ENCODE measurements around the gene MARK2. TPM values are rescaled to one million over a fixed set of nuclear protein-coding genes. Genes with fewer than 3 reads are reported as not detected.

Gene MARK2
- total RNA-seq, 4 donors from 2014 or later, result 66.3 to 78.7 (median 71.8) TPM

DNA sequence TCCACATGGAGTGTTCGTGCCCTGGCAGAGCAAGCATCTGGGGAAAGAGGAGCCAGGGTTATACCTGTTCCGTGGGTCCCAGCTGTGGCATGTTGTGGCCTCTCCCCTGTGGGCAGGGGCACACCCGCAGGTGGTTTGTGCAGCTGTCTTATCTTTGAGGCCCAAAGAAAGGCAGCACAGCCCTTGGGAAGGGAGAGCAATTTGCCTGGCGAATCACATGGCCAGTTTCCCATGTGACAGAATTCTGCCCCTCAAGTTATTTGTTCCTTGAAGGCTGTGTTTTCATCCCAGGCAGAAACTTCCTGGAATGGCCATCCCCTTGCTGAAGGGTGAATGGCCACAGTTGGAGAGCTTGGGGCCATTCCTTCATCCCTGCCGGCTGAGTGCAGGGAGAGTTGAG lies 119.1 kb downstream of the MARK2 start:
- WGBS, result 56% methylated on average over 2 of the region's 5 CpGs
- Histone ChIP-seq H3K4me3 (no peak overlapping the region), H3K27ac (no peak overlapping the region), H3K36me3 (peaks cover 28% of the 10 kb centered on the region), H3K27me3 (no peaks in the 10 kb centered on the region), H3K9me3 (no peaks in the 10 kb centered on the region), H3K4me1 (peaks cover 37% of the 10 kb centered on the region)
- no peak for DNase-seq (ENCODE audit: low spot score in 2 of 2)
- TF ChIP-seq EP300 (IDR thresholded peaks at IDR 0.05) (no peak), POLR2A (IDR thresholded peaks at IDR 0.05) (no peak), POLR2AphosphoS5 (IDR thresholded peaks at IDR 0.05) (no peak)
- TF ChIP-seq, protein P1, sequence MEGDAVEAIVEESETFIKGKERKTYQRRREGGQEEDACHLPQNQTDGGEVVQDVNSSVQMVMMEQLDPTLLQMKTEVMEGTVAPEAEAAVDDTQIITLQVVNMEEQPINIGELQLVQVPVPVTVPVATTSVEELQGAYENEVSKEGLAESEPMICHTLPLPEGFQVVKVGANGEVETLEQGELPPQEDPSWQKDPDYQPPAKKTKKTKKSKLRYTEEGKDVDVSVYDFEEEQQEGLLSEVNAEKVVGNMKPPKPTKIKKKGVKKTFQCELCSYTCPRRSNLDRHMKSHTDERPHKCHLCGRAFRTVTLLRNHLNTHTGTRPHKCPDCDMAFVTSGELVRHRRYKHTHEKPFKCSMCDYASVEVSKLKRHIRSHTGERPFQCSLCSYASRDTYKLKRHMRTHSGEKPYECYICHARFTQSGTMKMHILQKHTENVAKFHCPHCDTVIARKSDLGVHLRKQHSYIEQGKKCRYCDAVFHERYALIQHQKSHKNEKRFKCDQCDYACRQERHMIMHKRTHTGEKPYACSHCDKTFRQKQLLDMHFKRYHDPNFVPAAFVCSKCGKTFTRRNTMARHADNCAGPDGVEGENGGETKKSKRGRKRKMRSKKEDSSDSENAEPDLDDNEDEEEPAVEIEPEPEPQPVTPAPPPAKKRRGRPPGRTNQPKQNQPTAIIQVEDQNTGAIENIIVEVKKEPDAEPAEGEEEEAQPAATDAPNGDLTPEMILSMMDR (IDR thresholded peaks at IDR 0.05), result no peak

Other genes with a start within 250 kb of the MARK2 start
- gene PLAAT3, start 224.7 kb upstream of the MARK2 start, total RNA-seq, result 10 to 100 TPM in 3 of 4 donors, 1 to 10 TPM in 1; 7.1 to 14.2 (median 10.2) TPM
- gene ATL3, start 167.7 kb upstream of the MARK2 start, total RNA-seq, result 10 to 100 TPM; 72.2 to 89.0 (median 80.9) TPM
- 100 to 1,000 TPM; 161 to 221 (median 193) TPM for gene RTN3, start 157.6 kb upstream of the MARK2 start, total RNA-seq
- gene ZFTA, start 70.3 kb upstream of the MARK2 start, total RNA-seq, result 1 to 10 TPM; 3.3 to 5.0 (median 4.8) TPM
- 1 to 10 TPM; 3.9 to 9.4 (median 6.3) TPM for gene SPINDOC, start 25.7 kb upstream of the MARK2 start, total RNA-seq
- gene RCOR2, start 78.1 kb downstream of the MARK2 start, total RNA-seq, result under 1 TPM in 2 of 4 donors, not detected in 2; 0.21 to 0.34 TPM
- gene NAA40, start 99.9 kb downstream of the MARK2 start, total RNA-seq, result 10 to 100 TPM in 1 of 4 donors, 1 to 10 TPM in 3; 5.4 to 19.2 (median 8.2) TPM
- 100 to 1,000 TPM; 352 to 718 (median 708) TPM for gene COX8A, start 135.5 kb downstream of the MARK2 start, total RNA-seq
- 100 to 1,000 TPM in 1 of 4 donors, 10 to 100 TPM in 3; 78.4 to 117 (median 93.5) TPM for gene OTUB1, start 147.3 kb downstream of the MARK2 start, total RNA-seq
- gene FLRT1, start 196.8 kb downstream of the MARK2 start, total RNA-seq, result not detected